GM06990 (cell line): ENCODE measurements around the gene DIAPH3.

Source experiments
- DNase-seq: peaks from one replicate; pipeline ENCODE4 v3.0.0-alpha.2; 2011; ENCODE audit not compliant: insufficient read length; ENCODE audit errors: extremely low read depth
- H3K27me3 ChIP-seq: replicated peaks from 2 replicates; pipeline ENCODE4 v1.6.0; 2011; ENCODE audit warnings: low read length; ENCODE audit not compliant: control insufficient read depth, insufficient read depth
- H3K36me3 ChIP-seq: 2 replicates; pipeline ENCODE4 v1.5.1; 2011; ENCODE audit warnings: low read length; ENCODE audit not compliant: control insufficient read depth, insufficient read depth
- H3K4me3 ChIP-seq: replicated peaks from 2 replicates; pipeline ENCODE4 v1.5.1; 2011; ENCODE audit warnings: low read depth, mild to moderate bottlenecking, control low read depth, low read length
- TF ChIP-seq, protein P1 (sequence below): IDR thresholded peaks from 2 replicates; pipeline ENCODE4 v1.5.1; 2011; ENCODE audit warnings: low read length, control low read depth, mild to moderate bottlenecking, inconsistent platforms; ENCODE audit not compliant: insufficient read depth, poor library complexity, severe bottlenecking

DIAPH3 gene

DNA sequence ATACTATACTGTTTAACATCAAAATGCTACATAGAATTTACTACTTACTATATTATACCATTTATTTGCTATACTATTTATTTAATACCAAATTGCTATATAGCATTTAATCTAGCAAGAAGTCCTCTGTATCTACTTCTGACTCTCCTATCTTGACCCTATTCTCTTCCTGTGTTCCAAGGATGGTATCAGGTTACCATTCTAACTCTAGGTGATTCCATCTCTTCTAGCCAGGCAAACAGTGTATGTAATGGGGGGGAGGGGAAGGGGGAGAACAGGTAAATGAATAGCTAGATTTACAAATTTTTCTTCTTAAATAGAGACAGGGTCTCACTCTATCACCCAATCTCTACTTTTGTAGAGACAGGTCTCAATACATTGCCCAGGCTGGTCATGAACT is 200.3 kb downstream of the DIAPH3 start:
- Histone ChIP-seq H3K27me3 (no peaks in the 10 kb centered on the region), H3K36me3 (no peaks in the 10 kb centered on the region; the same call in 1 of the 2 replicates), H3K4me3 (no peak overlapping the region)
- DNase-seq: no peak
- TF ChIP-seq, protein P1, sequence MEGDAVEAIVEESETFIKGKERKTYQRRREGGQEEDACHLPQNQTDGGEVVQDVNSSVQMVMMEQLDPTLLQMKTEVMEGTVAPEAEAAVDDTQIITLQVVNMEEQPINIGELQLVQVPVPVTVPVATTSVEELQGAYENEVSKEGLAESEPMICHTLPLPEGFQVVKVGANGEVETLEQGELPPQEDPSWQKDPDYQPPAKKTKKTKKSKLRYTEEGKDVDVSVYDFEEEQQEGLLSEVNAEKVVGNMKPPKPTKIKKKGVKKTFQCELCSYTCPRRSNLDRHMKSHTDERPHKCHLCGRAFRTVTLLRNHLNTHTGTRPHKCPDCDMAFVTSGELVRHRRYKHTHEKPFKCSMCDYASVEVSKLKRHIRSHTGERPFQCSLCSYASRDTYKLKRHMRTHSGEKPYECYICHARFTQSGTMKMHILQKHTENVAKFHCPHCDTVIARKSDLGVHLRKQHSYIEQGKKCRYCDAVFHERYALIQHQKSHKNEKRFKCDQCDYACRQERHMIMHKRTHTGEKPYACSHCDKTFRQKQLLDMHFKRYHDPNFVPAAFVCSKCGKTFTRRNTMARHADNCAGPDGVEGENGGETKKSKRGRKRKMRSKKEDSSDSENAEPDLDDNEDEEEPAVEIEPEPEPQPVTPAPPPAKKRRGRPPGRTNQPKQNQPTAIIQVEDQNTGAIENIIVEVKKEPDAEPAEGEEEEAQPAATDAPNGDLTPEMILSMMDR: no peak

DNA sequence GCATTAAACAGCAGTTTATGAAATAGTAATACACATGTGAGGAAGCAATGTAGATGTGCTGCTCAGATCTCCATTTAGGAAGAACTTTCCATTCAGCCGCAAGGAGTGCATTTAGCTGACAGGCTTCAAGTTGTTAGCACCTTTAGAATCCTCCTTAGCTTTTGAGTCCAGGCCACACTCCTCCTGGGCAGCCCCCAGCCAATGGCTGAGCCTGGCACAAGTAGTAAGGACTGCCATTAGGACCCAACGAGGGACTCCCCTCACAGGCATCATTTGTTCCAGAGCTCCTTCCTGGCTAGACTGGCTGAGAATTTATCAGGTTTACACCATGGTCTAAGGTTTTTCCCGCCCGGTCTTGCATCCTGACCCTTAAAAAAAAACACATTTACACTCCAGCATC is 201.4 kb downstream of the DIAPH3 start:
- H3K4me3 ChIP-seq: no peak overlapping the region
- H3K36me3 ChIP-seq: no peaks in the 10 kb centered on the region; the same call in 1 of the 2 replicates
- TF ChIP-seq, protein P1: no peak
- H3K27me3 ChIP-seq: no peaks in the 10 kb centered on the region
- DNase-seq: no peak

DNA sequence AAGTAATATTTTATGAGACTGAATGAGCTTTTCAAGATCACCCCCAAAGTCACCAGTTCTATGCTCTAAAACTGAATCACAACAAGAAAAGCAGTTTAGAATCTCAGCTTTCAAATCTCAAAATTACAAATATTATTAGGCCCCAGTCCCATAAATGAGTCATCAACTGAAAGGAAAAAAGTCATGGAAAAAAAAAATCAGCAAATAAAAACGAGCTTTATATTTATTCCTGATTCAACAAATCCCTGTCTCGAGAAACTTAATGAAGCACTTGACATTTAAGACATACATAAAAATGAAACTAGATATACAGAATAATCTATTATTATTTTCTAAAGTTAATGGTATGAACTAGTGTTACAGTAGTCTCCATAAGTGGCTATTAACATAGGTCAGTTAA is 203.0 kb downstream of the DIAPH3 start:
- DNase-seq: no peak
- TF ChIP-seq, protein P1: no peak
- no peaks in the 10 kb centered on the region for H3K36me3 ChIP-seq
- H3K4me3 ChIP-seq: no peak overlapping the region
- no peaks in the 10 kb centered on the region for H3K27me3 ChIP-seq

DNA sequence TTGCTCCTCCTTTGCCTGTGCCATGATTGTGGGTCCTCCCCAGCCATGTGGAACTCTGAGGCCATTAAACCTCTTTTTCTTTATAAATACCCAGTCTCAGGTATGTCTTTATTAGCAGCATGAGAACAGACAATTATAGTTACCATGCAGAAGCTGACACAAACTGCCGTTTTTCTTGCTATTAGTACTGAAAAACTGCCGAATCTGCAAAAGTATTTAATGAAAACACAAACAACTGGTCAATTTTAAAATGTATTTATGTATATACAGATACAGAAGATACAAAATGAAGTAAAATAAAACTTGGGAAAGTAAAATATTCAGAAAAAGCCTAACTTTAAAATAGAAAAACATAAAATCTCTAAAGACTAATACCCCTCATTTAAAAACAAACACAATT is 206.3 kb downstream of the DIAPH3 start:
- Histone ChIP-seq H3K4me3 (no peak overlapping the region), H3K36me3 (no peaks in the 10 kb centered on the region), H3K27me3 (no peaks in the 10 kb centered on the region)
- no peak for DNase-seq
- TF ChIP-seq, protein P1: no peak

DNA sequence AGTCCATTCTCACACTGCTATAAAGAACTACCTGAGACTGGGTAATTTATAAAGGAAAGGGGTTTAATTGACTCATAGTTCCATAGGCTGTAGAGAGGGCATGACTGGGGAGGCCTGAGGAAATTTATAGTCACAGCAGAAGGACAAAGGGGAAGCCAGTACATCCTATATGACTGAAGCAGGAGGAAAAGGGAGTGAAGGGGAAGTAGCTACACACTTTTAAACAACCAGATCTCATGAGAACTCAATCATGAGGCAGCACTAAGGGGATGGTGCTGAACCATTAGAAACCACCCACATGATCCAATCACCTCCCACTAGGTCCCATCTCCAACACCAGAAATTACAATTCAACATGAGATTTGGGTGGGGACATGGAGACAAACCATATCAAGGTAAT is 209.1 kb downstream of the DIAPH3 start:
- no peak overlapping the region for H3K4me3 ChIP-seq
- no peak for DNase-seq
- no peaks in the 10 kb centered on the region for H3K36me3 ChIP-seq
- TF ChIP-seq, protein P1: no peak
- no peaks in the 10 kb centered on the region for H3K27me3 ChIP-seq

DNA sequence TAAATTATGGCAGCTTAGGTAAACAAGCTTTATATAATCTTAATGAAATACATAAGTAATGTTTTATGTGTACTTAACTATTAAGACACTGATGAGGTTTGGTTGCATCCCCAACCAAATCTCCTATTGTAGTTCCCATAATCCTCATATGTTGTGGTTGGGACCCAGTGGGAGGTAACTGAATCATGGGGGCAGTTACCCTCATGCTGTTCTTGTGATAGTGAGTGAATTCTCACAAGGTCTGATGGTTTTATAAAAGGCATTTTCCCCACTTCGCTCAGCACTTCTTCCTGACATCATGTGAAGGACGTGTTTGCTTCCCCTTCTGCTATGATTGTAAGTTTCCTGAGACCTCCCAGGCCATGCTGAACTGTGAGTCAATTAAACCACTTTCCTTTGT is 212.7 kb downstream of the DIAPH3 start:
- Histone ChIP-seq H3K36me3 (no peaks in the 10 kb centered on the region), H3K4me3 (no peak overlapping the region), H3K27me3 (no peaks in the 10 kb centered on the region)
- no peak for DNase-seq
- TF ChIP-seq, protein P1: no peak
